Activated T-helper 9 cell treated with anti-CD3 and anti-CD28 coated beads, Interleukin-2, amount 50 U/mL, for 16 hours (primary cell): ENCODE results near the gene SPATA25.
"Not testable (repeated sequence)": the region's sequence is repeated elsewhere in the genome, so short reads cannot be mapped to it uniquely, and the experiment has no call there.

Experiments used
- DNase-seq: peaks from one replicate; pipeline ENCODE4 v3.0.0-alpha.2; 2020; ENCODE audit warnings: low read depth

The SPATA25 gene

GRCh38 chr20:45913116-45913515, 25.7 kb upstream of the SPATA25 start:
- no peak for DNase-seq

DNA sequence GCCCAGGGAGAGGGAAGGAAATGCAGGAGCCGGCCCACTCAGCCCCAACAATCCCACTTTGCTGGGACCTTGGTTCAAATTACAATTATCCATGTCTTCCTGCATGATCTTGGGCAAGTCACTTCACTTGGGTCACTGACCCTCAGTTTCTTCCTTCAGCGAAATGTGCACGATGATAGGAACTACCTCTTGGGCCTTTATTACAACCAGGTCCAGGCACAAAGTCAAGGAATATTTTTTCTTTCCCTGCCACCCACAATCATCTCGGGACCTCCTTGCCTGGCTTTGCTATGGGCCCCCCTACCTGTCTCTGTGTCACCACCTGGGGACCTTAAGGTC, 24.9 kb upstream of the SPATA25 start:
- DNase-seq, result no peak

DNA sequence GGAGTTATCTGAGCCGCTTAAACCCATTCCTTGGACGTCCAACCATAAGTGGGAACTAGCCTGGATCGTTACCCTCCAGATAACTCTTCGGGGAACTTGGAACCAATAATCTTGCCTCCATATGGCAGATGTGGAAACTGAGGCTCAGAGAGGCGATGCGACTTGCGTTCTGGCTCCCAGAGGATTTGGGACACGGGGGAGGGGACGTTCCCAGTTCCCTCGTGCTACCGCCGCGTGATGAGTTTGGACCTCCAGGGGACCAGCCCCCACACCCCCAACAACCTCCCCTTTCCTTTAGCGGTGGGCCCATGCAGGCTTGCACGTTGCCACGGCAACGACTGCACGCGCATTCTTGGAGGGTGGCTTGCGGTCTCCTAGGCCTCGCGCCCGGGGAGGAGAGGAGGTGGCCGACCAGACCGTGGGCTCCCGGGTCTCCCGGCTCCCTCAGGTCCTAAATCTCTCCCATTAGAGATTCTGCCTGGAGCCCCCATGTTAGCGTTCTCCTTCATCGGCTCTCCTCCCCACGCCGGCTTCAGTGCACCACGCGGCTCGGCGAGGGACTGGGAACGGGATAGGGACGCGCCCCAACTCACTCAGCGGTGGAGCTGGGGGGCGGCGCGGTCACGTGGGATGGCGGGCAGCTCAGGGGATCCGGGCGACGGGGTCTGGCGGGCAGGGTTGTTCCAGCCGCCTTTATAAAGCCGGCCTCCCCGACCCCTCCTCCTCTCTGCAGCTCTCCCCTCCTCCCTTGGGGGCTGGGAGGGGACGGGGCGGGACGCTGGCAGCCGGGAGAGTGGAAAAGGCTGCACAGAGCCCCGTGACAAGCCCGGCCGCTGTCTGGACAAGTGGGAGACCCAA, 24.3 kb upstream of the SPATA25 start, which contains the start of gene PLTP:
Gene PLTP, minus strand, starts transcription at position 670 of the 858 bp plus-strand sequence. CDS start 703 bp downstream, outside the sequence.
- DNase-seq, result no peak

GRCh38 chr20:45910670-45911485, 23.5 kb upstream of the SPATA25 start:
- DNase-seq, result peak; percentile 86

DNA sequence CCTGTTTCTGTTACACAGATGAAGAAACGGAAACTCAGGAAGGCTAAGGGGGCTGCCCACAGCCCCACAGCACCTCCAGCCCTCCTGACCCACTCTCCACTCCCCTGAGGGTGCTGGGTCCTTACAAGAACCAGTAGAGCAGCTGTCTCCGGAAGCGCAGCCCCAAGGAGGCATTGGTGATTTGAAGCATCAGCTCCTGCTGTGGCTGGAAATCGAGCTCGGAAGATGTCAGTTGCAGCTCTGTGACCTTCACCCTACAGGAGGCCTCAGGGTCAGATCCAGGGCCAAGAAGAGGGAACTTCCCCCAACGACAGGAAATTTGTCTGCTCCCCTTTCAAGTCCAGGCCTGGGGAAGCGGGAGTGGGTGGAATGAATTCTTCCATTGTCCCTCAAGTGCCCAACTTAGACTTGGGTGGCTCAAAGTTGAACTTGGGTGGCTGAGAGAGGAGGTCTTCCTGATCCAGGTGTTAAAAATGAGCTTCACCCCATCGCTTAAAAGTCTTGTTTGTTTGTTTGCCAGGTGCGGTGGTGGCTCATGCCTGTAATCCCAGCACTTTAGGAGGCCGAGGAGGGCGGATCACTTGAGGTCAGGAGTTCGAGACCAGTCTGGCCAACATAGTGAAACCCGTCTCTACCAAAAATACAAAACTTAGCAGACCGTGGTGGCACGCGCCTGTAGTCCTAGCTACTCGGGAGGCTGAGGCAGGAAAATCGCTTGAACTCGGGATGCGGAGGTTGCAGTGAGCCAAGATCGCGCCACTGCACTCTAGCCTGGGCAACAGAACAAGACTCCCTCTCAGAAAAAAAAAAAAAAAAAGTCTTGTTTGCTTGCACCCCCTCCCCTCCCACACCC, 22.6 kb upstream of the SPATA25 start:
- DNase-seq, result no peak

DNA sequence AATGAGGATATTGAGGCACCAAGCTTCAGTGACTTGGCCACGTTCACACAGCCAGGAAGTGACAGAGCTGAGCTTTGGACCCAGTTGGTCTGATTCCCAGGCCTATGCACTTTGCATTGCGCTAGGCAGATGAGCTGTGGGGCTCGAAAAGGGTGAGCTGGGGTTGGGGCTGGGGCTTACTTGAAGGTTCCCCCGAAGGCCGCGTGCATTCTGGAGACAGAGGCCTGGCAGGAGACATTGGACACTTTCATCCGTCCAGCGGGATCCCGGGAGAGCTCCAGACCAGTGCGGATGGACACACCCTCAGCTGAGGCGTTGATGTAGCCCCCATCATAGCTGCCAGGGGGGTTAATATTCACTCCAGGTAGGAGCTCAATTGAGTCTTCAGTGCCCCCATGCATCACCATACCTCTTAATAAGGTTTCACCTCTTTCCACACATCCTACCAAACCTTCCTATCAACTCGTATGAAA, 21.9 kb upstream of the SPATA25 start:
- DNase-seq, result no peak

GRCh38 chr20:45908084-45908483, 20.7 kb upstream of the SPATA25 start:
- DNase-seq, result no peak

DNA sequence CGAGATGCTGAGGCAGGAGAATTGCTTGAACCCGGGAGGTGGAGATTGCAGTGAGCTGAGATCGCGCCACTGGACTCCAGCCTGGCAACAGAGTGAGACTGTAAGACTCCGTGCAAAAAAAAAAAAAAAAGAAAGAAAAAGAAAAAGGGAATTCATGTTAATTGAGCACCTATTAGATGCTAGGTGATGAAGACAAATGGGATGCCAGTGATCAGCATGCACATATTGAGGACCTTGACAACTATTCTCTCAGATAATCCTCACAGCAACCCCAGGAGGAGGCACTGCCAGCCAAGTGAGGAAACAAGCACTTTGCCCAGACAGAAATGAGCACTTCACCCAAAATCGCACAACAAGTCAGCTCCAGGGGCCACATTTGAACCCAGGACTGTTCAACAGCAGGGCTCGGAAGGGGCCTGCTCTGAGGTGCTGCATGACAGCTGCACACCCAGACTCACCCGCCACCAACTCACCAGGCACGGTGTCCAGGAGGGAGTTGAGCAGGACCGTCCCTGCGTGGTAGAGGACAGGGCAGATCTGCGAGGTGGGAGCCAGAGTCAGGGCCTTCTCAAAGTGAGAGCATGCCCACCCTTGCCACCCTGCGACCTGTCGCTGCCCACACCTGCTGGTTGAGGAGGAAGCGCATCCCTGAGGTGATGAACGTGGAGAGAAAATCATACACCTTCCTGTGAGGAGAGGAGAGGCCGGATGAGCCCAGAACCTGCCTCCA, 20.0 kb upstream of the SPATA25 start:
- no peak for DNase-seq

DNA sequence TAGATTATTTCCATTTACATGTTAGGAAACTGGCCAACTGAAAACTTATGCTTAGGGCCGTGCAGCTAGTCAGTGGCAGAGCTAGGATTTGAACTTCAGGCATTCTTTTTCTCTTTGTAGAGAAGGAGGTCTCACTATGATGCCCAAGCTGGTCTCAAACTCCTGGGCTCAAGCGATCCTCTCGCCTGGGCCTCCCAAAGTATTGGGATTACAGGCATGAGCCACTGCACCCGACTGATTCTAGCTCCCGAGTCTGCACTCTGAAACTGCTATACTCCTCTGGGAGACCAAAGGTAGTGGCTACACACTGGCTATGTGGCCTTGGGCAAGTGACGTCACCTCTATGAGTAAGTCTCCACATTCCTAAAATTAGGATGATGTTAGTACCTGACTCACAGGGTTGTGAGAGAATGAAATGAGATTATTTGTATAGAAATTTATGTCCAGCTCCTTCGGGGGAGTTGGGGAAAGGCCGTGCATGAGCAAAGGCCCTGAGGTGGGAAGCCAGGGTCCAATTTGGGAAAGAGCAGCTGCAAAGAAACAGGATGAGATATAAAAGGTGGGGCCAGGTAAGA, 18.2 kb upstream of the SPATA25 start:
- no peak for DNase-seq

DNA sequence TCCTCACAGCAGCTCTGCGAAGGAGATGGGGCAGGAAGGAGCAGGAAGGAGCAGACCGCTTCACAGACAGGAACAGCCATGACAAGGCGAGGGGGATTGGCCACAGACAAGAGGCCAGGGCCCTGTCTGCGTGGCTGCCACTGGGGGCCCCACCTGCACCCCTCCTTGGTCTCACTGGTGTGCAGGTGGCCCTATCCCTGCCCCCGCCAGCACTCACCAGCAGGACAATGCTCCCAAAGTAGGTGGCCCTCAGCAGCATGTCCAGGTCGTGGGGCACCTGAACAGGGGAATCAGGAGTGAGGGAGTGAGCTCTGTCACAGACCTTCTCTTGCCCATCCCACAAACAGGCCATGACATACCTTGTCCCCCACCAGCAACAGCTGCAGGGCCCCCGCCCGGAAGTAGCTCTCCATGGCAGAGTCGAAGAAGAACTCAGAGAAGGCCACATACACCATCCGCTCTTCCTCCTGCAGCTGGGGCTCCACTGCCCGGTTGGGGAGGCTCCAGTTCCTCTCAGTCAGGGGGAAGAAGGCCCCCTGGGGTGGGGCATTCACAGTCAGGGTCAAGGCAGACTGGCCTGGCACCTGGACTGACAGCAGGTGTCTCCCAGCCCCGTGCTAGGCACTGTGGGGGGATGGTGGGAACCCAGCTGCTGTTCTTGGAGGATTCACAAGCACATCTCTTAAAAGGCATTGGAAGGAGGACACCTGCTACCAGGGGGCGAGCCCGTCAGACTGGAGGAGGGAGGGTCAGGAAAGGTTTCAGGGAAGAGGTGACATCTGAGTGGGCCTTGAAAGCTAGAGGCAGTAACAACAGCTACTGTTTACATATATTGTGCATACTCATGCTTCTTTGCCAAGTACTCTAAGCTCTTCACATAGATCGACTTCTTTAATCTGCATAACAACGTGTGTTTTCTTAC, 17.4 kb upstream of the SPATA25 start:
- DNase-seq, result no peak

GRCh38 chr20:45902199-45902701, 14.8 kb upstream of the SPATA25 start:
- no peak for DNase-seq

GRCh38 chr20:45901332-45901731, 13.9 kb upstream of the SPATA25 start:
- DNase-seq, result not testable (repeated sequence)

- DNase-seq, result no peak
Observed at GRCh38 chr20:45899046-45899835, 11.8 kb upstream of the SPATA25 start.

DNA sequence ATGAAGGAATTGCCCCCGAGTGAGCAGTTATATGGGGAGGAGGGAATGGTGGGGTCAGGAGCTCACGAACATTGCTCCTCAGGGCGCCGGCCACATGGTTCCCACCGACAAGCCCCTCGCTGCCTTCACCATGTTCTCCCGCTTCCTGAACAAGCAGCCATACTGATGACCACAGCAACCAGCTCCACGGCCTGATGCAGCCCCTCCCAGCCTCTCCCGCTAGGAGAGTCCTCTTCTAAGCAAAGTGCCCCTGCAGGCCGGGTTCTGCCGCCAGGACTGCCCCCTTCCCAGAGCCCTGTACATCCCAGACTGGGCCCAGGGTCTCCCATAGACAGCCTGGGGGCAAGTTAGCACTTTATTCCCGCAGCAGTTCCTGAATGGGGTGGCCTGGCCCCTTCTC, 10.9 kb upstream of the SPATA25 start:
- no peak for DNase-seq

- no peak for DNase-seq
Observed at GRCh38 chr20:45897692-45898091, 10.3 kb upstream of the SPATA25 start.

DNA sequence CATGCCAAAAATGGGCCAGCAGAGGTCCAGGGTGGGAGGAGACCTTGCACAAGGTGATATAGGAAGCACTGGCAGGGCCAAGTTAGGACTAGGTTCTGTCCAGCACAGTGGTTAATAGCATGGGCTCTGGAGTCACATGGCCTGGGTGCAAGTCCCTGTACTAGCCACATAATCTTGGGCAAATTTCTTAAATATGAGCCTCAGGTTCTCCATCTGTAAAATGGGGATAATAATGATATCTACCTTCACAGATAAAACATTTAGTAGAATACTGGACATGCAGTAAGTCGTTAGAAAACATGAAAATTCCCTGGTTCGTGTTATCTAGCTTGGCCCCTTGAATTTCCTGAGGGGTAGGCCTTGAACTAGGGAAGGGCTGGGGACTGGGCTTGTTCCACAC, 9.9 kb upstream of the SPATA25 start:
- no peak for DNase-seq

GRCh38 chr20:45896641-45897161, 9.3 kb upstream of the SPATA25 start:
- DNase-seq, result no peak

DNA sequence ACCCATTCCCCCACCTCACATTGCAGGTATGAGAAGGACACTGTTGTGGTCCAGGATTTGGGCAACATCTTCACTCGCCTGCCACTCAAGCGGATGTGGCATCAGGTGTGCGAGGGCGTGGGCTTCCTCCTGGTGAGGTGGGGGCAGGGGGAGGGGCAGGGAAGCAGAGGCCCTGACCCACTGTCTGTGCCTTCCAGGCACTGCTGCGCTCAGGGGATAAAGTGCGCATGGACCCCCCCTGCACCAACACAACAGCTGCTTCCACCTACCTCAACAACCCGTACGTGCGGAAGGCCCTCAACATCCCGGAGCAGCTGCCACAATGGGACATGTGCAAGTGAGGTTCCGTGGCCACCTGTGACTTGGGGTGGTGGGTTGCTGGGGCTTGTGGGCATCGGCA, 7.4 kb upstream of the SPATA25 start:
- no peak for DNase-seq

- DNase-seq, result no peak
Observed at GRCh38 chr20:45893831-45894230, 6.4 kb upstream of the SPATA25 start.
